Stimulated activated CD8-positive, alpha-beta memory T cell treated with anti-CD3 and anti-CD28 coated beads, Interleukin-12 subunit alpha, Interleukin-12 subunit beta, amount 100 ng/mL, for 24 hours (primary cell): ENCODE data around the gene C6orf15.

Source experiments
- DNase-seq: peaks from one replicate; pipeline ENCODE4 v3.0.0-alpha.2; 2020; ENCODE audit errors: extremely low read depth

Gene C6orf15

GRCh38 chr6:31130751-31131150 lies 18.4 kb upstream of the C6orf15 start:
- DNase-seq = no peak

GRCh38 chr6:31129130-31129529 lies 16.8 kb upstream of the C6orf15 start:
- DNase-seq = no peak

- DNase-seq = no peak
Measured at GRCh38 chr6:31128093-31128676, 15.8 kb upstream of the C6orf15 start.

GRCh38 chr6:31126396-31127175 lies 14.2 kb upstream of the C6orf15 start:
- DNase-seq = no peak

- no peak for DNase-seq
Measured at GRCh38 chr6:31125586-31126363, 13.4 kb upstream of the C6orf15 start.

- DNase-seq = no peak
Measured at GRCh38 chr6:31125162-31125561, 12.8 kb upstream of the C6orf15 start.

- no peak for DNase-seq
Measured at GRCh38 chr6:31122791-31123706, 10.7 kb upstream of the C6orf15 start.

- no peak for DNase-seq
Measured at GRCh38 chr6:31121131-31121790, 8.9 kb upstream of the C6orf15 start.

GRCh38 chr6:31120151-31120915 lies 8.0 kb upstream of the C6orf15 start, which contains the start of gene CDSN:
CDSN (minus strand) TSS chr6:31120446; CDS start chr6:31120419, 27 bp downstream.
- no peak for DNase-seq

- no peak for DNase-seq
Measured at GRCh38 chr6:31118178-31118577, 5.8 kb upstream of the C6orf15 start.

- DNase-seq = no peak
Measured at GRCh38 chr6:31116661-31117385, 4.4 kb upstream of the C6orf15 start.

- no peak for DNase-seq
Measured at GRCh38 chr6:31115941-31116560, 3.7 kb upstream of the C6orf15 start.

- DNase-seq = no peak
Measured at GRCh38 chr6:31114970-31115849, 2.8 kb upstream of the C6orf15 start.

GRCh38 chr6:31114541-31114878 lies 2.1 kb upstream of the C6orf15 start, which contains the start of gene PSORS1C1:
PSORS1C1 (plus strand) TSS chr6:31114800; CDS start chr6:31129633, 14,833 bp downstream.
- no peak for DNase-seq

GRCh38 chr6:31113861-31114540 lies 1.6 kb upstream of the C6orf15 start:
- DNase-seq = no peak

GRCh38 chr6:31111712-31112111 lies 663 bp downstream of the C6orf15 start:
- DNase-seq = no peak

GRCh38 chr6:31110825-31111582 lies 1.4 kb downstream of the C6orf15 start:
- DNase-seq = no peak
